Endothelial cell (in vitro differentiated cells): ENCODE measurements around the gene GMCL2. TPM values are rescaled to one million over a fixed set of nuclear protein-coding genes. Genes with fewer than 3 reads are reported as not detected.

Experiments
- DNase-seq: peaks from one replicate; pipeline ENCODE4 v3.0.0; 2021; ENCODE audit warnings: low spot score
- H3K27ac Mint-ChIP-seq: one replicate; pipeline ENCODE4 v1.8.0; 2021; ENCODE audit warnings: mixed read lengths, inconsistent platforms; ENCODE audit not compliant: unreplicated experiment
- H3K27me3 Mint-ChIP-seq: one replicate; pipeline ENCODE4 v1.8.0; 2021; ENCODE audit warnings: mild to moderate bottlenecking, moderate library complexity, mixed read lengths, inconsistent platforms; ENCODE audit not compliant: unreplicated experiment
- H3K36me3 Mint-ChIP-seq: one replicate; pipeline ENCODE4 v1.8.0; 2021; ENCODE audit warnings: mild to moderate bottlenecking, low read depth, mixed read lengths, inconsistent platforms; ENCODE audit not compliant: unreplicated experiment
- H3K4me1 Mint-ChIP-seq: one replicate; pipeline ENCODE4 v1.8.0; 2021; ENCODE audit warnings: mild to moderate bottlenecking, mixed read lengths, inconsistent platforms; ENCODE audit not compliant: unreplicated experiment
- H3K4me3 Mint-ChIP-seq: one replicate; pipeline ENCODE4 v1.8.0; 2021; ENCODE audit warnings: mild to moderate bottlenecking, mixed read lengths, inconsistent platforms; ENCODE audit not compliant: unreplicated experiment
- H3K9me3 Mint-ChIP-seq: one replicate; pipeline ENCODE4 v1.8.0; 2021; ENCODE audit warnings: mixed read lengths, inconsistent platforms; ENCODE audit not compliant: unreplicated experiment
- total RNA-seq: library from RNA; stranded (reverse); fragmentation: NEBNext Ultra II Directional; extraction: Animal tissue kit (Norgen Biotek cat#: 25700); gene quantifications from one replicate; pipeline ENCODE4 v1.2.1, GENCODE V29; 2021; ENCODE audit not compliant: unreplicated experiment
- TF ChIP-seq, protein P1 (sequence below): fragments of 200-600 bp; sonication (generic); IDR thresholded peaks from one replicate; pipeline ENCODE4 v1.5.0; 2021; ENCODE audit warnings: antibody characterized with exemption; ENCODE audit not compliant: unreplicated experiment

The GMCL2 gene
- total RNA-seq, 1 donor from 2014 or later = not detected

DNA sequence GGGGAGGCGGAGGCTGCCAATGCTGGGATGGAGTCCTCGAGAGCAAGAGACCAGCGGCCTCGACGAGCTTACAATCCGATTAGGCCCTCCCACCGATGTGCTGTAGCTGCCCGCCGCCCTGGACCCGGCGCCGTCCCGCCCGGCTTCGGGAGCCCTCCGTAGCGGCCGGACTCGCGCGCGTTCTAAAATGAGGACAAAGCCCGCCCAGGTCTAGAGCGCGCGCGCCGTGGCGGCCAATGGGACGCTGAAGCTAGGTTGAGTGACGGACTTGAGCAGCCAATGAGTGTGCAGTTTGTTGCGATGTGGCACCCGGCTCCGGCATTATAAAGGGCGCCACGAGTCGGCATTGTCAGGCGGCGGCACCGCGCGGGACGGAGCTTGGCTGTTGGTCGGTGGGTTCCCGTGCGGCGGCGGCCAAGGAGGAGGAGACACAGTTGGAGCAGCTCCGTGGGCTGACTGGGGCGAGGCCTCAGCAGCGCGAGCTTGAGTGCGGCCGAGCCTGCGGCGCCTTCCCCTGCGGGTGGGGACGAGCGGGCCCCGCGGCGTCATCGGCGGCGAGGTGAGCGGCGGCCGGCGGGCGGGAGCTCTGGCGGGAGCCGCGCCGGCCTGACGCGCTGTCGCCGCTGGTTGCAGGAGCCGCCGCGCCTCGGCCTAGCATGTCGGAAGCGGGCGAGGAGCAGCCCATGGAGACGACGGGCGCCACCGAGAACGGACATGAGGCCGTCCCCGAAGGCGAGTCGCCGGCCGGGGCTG lies 17.2 kb upstream of the GMCL2 start, which contains the start of gene HNRNPAB:
HNRNPAB (plus strand) TSS at position 352 of the 753 bp plus-strand sequence; CDS start at position 657, 305 bp downstream.
- Mint-ChIP-seq H3K36me3 (peaks cover 30% of the 10 kb centered on the region), H3K27ac (peak within 1 kb of the TSS; percentile 95), H3K4me3 (peak within 1 kb of the TSS; percentile 99), H3K9me3 (no peaks in the 10 kb centered on the region), H3K27me3 (peaks cover 11% of the 10 kb centered on the region), H3K4me1 (peaks cover 30% of the 10 kb centered on the region)
- TF ChIP-seq, protein P1, sequence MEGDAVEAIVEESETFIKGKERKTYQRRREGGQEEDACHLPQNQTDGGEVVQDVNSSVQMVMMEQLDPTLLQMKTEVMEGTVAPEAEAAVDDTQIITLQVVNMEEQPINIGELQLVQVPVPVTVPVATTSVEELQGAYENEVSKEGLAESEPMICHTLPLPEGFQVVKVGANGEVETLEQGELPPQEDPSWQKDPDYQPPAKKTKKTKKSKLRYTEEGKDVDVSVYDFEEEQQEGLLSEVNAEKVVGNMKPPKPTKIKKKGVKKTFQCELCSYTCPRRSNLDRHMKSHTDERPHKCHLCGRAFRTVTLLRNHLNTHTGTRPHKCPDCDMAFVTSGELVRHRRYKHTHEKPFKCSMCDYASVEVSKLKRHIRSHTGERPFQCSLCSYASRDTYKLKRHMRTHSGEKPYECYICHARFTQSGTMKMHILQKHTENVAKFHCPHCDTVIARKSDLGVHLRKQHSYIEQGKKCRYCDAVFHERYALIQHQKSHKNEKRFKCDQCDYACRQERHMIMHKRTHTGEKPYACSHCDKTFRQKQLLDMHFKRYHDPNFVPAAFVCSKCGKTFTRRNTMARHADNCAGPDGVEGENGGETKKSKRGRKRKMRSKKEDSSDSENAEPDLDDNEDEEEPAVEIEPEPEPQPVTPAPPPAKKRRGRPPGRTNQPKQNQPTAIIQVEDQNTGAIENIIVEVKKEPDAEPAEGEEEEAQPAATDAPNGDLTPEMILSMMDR = no peak
- DNase-seq = peak; percentile 95

DNA sequence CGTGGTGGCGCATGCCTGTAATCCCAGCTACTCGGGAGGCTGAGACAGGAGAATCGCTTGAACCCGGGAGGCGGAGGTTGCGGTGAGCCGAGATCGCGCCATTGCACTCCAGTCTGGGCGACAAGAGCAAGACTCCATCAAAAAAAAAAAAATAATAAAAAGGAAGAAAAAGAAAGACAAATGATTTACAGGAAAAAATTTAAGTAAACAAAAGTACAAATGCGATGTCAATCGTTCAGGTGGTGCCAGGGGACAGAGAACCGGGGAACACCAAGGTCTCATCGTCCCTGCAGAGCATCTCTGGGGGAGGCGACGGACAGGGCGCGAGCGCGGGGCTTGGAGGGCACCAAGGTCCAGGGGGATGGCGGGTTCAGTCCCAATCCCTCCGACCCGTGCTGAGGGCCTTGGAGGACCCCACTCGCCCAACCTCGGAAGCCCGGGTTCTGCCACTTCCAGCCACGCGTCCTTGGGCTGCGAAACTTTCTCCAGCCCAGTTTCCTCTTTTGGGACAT lies 16.6 kb upstream of the GMCL2 start:
- H3K9me3 Mint-ChIP-seq = no peaks in the 10 kb centered on the region
- peaks cover 26% of the 10 kb centered on the region for H3K4me1 Mint-ChIP-seq
- peak overlapping the region; percentile 82 for H3K27ac Mint-ChIP-seq
- H3K27me3 Mint-ChIP-seq = peaks cover 11% of the 10 kb centered on the region
- DNase-seq = no peak
- H3K4me3 Mint-ChIP-seq = peak overlapping the region; percentile 99
- TF ChIP-seq, protein P1 = no peak
- H3K36me3 Mint-ChIP-seq = peaks cover 25% of the 10 kb centered on the region

DNA sequence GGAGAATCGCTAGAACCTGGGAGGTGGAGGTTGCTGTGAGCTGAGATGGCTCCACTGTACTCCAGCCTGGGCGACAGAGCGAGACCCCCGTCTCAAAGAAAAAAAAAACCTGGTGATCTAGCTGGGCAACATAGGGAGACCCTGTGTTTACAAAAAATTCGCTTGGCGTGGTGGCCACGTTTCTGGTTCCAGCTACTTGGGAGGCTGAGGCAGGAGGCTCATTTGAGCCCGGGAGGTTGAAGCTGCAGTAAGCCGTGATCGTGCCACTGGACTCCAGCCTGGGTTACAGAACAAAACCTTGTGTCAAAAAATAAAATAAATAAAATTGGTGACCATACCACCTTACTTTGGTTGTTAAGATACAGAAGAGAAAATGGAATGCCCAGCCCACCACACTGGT lies 15.4 kb upstream of the GMCL2 start:
- peaks cover 13% of the 10 kb centered on the region for H3K27me3 Mint-ChIP-seq
- peaks cover 16% of the 10 kb centered on the region for H3K36me3 Mint-ChIP-seq
- no peak overlapping the region for H3K27ac Mint-ChIP-seq
- TF ChIP-seq, protein P1 = no peak
- no peak overlapping the region for H3K4me3 Mint-ChIP-seq
- peaks cover 22% of the 10 kb centered on the region for H3K4me1 Mint-ChIP-seq
- H3K9me3 Mint-ChIP-seq = no peaks in the 10 kb centered on the region
- no peak for DNase-seq

DNA sequence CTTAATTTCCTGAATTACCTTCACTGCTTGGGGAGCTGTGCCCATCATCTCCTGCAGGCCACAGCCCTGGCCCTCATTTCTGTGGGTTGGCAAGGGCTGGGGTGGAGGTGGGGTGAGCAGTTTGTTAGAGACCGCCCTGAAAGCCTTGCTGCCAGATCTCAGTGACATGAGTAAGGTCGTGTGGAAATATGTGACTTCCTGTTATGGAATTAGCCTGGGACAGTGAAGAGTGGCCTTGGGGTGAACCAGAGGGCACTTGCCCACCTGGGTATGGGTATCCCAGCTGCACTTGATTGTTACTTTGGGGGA lies 14.7 kb upstream of the GMCL2 start:
- H3K27ac Mint-ChIP-seq = no peak overlapping the region
- DNase-seq = no peak
- H3K36me3 Mint-ChIP-seq = peaks cover 16% of the 10 kb centered on the region
- H3K4me3 Mint-ChIP-seq = no peak overlapping the region
- peaks cover 13% of the 10 kb centered on the region for H3K27me3 Mint-ChIP-seq
- H3K4me1 Mint-ChIP-seq = peaks cover 21% of the 10 kb centered on the region
- no peaks in the 10 kb centered on the region for H3K9me3 Mint-ChIP-seq
- TF ChIP-seq, protein P1 = no peak

DNA sequence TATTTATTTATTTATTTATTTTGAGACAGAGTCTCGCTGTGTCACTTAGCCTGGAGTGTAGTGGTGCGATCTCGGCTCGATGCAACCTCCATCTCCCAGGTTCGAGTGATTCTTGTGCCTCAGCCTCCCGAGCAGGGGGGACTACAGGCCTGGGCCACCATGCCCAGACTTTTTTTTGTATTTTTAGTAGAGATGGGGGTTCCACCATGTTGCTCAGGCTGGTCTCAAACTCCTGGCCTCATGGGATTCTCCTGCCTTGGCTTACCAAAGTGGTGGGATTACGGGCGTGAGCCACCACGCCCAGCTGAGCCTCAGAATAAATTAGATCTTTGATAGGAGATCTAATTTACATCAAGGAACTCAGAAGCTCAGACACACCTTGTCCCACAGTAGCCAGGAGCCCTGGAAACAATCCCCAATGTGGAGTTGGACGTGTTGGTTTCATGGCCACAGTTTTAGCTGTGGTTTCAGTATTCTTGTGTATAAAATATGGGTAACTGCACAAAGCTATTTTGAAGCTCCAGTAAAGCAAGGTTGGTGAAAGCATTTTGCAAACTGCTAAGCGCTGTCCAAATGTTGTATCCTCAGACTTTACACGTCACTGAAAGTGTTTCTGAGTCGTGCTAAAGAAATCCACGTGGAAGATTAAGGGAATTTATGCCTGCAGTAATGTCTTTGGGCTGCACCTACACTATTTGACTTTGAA lies 14.2 kb upstream of the GMCL2 start:
- H3K27ac Mint-ChIP-seq = no peak overlapping the region
- H3K4me3 Mint-ChIP-seq = no peak overlapping the region
- DNase-seq = no peak
- H3K27me3 Mint-ChIP-seq = peaks cover 13% of the 10 kb centered on the region
- peaks cover 13% of the 10 kb centered on the region for H3K36me3 Mint-ChIP-seq
- TF ChIP-seq, protein P1 = no peak
- peaks cover 16% of the 10 kb centered on the region for H3K4me1 Mint-ChIP-seq
- H3K9me3 Mint-ChIP-seq = no peaks in the 10 kb centered on the region
